H1 (cell line): ENCODE data around the gene PCED1B.

Source experiments
- EP300 ChIP-seq, 2 experiments: IDR thresholded peaks; 1 replicate in 1 of 2; 2 replicates in 1 of 2; pipeline ENCODE4 v1.6.1; 2011 to 2012; ENCODE audit warnings: low read depth in 2 of 2, low read length in 2 of 2, mild to moderate bottlenecking in 2 of 2, borderline replicate concordance in 1 of 2, inconsistent platforms in 1 of 2, moderate library complexity in 1 of 2
- POLR2A ChIP-seq, 2 experiments: IDR thresholded peaks; 1 replicate in 1 of 2; 2 replicates in 1 of 2; pipeline ENCODE4 v1.6.1; 2011; ENCODE audit warnings: low read depth in 2 of 2, low read length in 2 of 2, mild to moderate bottlenecking in 2 of 2; ENCODE audit errors: control extremely low read depth in 1 of 2
- RXRA ChIP-seq: IDR thresholded peaks from 2 replicates; pipeline ENCODE4 v1.6.1; 2011; ENCODE audit warnings: low read depth, mild to moderate bottlenecking, low read length, moderate library complexity; ENCODE audit not compliant: insufficient read depth
- TF ChIP-seq, protein P1 (sequence below), 3 experiments: IDR thresholded peaks; 1 replicate in 2 of 3; 2 replicates in 1 of 3; pipeline versions ENCODE4 v1.5.1 to v1.6.1; 2011; ENCODE audit warnings: low read length in 3 of 3, mild to moderate bottlenecking in 3 of 3, inconsistent platforms in 2 of 3, low read depth in 1 of 3, moderate library complexity in 1 of 3; ENCODE audit not compliant: insufficient read depth in 1 of 3; ENCODE audit errors: control extremely low read depth in 1 of 3

DNA sequence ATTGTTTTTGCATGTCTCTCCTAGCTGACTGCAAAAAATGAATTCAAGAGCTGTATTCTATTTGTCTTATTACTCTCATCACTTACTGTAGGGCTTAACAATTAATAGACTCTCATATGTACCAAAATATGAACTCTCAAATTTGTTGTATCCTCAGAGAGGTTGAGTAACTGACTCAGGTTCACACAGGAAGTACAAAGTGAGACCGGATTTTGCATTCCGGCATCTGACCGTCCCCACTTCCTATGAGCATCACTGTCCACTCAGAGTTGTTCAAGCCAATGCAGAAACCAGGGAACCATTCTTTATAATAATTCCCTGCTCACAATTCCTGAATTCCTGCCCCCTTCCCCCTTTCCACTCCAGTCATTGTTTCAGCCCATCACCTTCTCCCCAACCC is 113.6 kb downstream of the PCED1B start:
- TF ChIP-seq RXRA = no peak
- no peak for TF ChIP-seq EP300 (IDR thresholded peaks at IDR 0.05; ENCODE audit: borderline replicate concordance in 1 of 2, low read depth in 2 of 2, low read length in 2 of 2)
- TF ChIP-seq, protein P1, sequence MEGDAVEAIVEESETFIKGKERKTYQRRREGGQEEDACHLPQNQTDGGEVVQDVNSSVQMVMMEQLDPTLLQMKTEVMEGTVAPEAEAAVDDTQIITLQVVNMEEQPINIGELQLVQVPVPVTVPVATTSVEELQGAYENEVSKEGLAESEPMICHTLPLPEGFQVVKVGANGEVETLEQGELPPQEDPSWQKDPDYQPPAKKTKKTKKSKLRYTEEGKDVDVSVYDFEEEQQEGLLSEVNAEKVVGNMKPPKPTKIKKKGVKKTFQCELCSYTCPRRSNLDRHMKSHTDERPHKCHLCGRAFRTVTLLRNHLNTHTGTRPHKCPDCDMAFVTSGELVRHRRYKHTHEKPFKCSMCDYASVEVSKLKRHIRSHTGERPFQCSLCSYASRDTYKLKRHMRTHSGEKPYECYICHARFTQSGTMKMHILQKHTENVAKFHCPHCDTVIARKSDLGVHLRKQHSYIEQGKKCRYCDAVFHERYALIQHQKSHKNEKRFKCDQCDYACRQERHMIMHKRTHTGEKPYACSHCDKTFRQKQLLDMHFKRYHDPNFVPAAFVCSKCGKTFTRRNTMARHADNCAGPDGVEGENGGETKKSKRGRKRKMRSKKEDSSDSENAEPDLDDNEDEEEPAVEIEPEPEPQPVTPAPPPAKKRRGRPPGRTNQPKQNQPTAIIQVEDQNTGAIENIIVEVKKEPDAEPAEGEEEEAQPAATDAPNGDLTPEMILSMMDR (IDR thresholded peaks at IDR 0.05; ENCODE audit: control extremely low read depth in 1 of 3, insufficient read depth in 1 of 3, low read depth in 1 of 3, low read length in 3 of 3) = no peak
- no peak for TF ChIP-seq POLR2A (IDR thresholded peaks at IDR 0.05; ENCODE audit: control extremely low read depth in 1 of 2, low read depth in 2 of 2, low read length in 2 of 2)
